Measurements from ENCODE around the gene KRTAP10-5.
"Not testable (repeated sequence)": the region's sequence is repeated elsewhere in the genome, so short reads cannot be mapped to it uniquely, and the experiment has no call there.

GRCh38 chr21:44627831-44628233 is 47.4 kb upstream of the KRTAP10-5 start:
- TF ChIP-seq ESRRG (CRISPR knock-in tag; IDR thresholded peaks at IDR 0.05); ISL1 (CRISPR knock-in tag; IDR thresholded peaks at IDR 0.05); PATZ1 (CRISPR knock-in tag; IDR thresholded peaks at IDR 0.05; ENCODE audit: borderline replicate concordance); POU6F1 (CRISPR knock-in tag; IDR thresholded peaks at IDR 0.05; ENCODE audit: borderline replicate concordance, low read depth); ZC3H10 (CRISPR knock-in tag; IDR thresholded peaks at IDR 0.05); ZFP3 (CRISPR knock-in tag; IDR thresholded peaks at IDR 0.05): not testable (repeated sequence)
- TF ChIP-seq, protein P1, sequence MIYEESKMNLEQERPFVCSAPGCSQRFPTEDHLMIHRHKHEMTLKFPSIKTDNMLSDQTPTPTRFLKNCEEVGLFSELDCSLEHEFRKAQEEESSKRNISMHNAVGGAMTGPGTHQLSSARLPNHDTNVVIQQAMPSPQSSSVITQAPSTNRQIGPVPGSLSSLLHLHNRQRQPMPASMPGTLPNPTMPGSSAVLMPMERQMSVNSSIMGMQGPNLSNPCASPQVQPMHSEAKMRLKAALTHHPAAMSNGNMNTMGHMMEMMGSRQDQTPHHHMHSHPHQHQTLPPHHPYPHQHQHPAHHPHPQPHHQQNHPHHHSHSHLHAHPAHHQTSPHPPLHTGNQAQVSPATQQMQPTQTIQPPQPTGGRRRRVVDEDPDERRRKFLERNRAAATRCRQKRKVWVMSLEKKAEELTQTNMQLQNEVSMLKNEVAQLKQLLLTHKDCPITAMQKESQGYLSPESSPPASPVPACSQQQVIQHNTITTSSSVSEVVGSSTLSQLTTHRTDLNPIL (CRISPR knock-in tag; IDR thresholded peaks at IDR 0.05; ENCODE audit: low read depth) = not testable (repeated sequence)
